Activated naive CD8-positive, alpha-beta T cell treated with anti-CD3 and anti-CD28 coated beads, Interleukin-2, amount 50 U/mL, for 24 hours (primary cell): ENCODE data around the gene PRSS21.

Experiments used
- ATAC-seq: fragments of 150-1000 bp; cut with Tn5 transposase; one replicate; pipeline ENCODE4 v1.10.0; 2021
- DNase-seq: peaks from one replicate; pipeline ENCODE4 v3.0.0; 2021
- H3K27ac Mint-ChIP-seq: one replicate; pipeline ENCODE4 v1.8.0; 2021; ENCODE audit warnings: mild to moderate bottlenecking, mixed read lengths
- H3K27me3 Mint-ChIP-seq: one replicate; pipeline ENCODE4 v1.8.0; 2021; ENCODE audit warnings: mixed read lengths
- H3K36me3 Mint-ChIP-seq: one replicate; pipeline ENCODE4 v1.8.0; 2021; ENCODE audit warnings: low read depth, mixed read lengths
- H3K4me1 Mint-ChIP-seq: one replicate; pipeline ENCODE4 v1.8.0; 2021; ENCODE audit warnings: mixed read lengths
- H3K4me3 Mint-ChIP-seq: one replicate; pipeline ENCODE4 v1.8.0; 2021; ENCODE audit warnings: mild to moderate bottlenecking, moderate library complexity, mixed read lengths
- H3K9me3 Mint-ChIP-seq: one replicate; pipeline ENCODE4 v1.8.0; 2021; ENCODE audit warnings: mixed read lengths

The PRSS21 gene, protein sequence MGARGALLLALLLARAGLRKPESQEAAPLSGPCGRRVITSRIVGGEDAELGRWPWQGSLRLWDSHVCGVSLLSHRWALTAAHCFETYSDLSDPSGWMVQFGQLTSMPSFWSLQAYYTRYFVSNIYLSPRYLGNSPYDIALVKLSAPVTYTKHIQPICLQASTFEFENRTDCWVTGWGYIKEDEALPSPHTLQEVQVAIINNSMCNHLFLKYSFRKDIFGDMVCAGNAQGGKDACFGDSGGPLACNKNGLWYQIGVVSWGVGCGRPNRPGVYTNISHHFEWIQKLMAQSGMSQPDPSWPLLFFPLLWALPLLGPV

DNA sequence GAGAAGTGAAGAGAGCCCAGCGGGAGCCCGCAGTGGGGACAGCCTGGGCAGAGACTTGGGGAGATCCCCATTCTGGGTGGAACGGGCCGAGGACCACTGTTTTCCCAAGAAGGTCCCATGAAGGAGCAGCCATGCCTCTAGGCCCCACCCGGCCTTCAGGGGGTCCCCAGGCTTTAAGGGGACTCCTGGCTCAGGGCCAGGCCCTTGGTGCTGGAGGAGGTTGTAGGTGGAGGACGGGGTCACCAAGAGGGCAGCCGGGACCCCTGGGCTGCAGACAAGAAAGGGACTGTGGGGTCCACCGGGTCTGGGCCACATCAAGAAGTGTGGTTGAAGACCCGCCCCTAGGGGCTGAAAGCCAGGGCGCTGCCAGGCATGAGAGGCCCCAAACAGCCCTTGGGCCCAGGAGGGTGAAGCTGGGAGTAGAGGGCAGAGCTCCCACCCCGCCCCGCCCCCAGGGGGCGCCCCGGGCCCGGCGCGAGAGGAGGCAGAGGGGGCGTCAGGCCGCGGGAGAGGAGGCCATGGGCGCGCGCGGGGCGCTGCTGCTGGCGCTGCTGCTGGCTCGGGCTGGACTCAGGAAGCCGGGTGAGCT, at the start of gene PRSS21:
PRSS21 (plus strand) TSS at position 487 of the 589 bp plus-strand sequence; CDS start at position 519, 32 bp downstream.
- Mint-ChIP-seq H3K9me3 (no peaks in the 10 kb centered on the region), H3K27me3 (peaks cover 1% of the 10 kb centered on the region), H3K4me1 (no peaks in the 10 kb centered on the region), H3K27ac (no peak within 1 kb of the TSS), H3K36me3 (no peaks in the 10 kb centered on the region), H3K4me3 (peak within 1 kb of the TSS; percentile 52)
- peak; percentile 27 for DNase-seq
- peak; percentile 20 for ATAC-seq

DNA sequence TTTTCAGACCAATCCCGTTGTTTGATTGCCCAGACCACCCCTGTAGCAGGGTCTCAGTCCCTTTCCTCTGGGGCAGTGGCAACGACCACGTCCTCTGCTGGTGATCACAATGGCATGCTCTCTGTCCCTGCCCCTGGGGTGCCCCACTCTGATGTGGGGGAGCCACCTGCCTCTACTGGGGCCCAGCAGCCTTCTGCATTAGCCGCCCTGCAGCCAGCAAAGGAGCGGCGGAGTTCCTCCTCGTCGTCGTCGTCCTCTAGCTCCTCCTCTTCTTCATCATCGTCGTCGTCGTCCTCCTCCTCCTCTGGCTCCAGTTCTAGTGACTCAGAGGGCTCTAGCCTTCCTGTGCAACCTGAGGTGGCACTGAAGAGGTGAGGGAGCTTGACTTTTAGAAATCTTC, 49.1 kb upstream of the PRSS21 start:
- Mint-ChIP-seq H3K4me1 (peaks cover 11% of the 10 kb centered on the region), H3K27me3 (no peaks in the 10 kb centered on the region), H3K4me3 (no peak overlapping the region), H3K9me3 (no peaks in the 10 kb centered on the region), H3K27ac (no peak overlapping the region), H3K36me3 (peaks cover 78% of the 10 kb centered on the region)
- ATAC-seq: no peak
- DNase-seq: no peak

DNA sequence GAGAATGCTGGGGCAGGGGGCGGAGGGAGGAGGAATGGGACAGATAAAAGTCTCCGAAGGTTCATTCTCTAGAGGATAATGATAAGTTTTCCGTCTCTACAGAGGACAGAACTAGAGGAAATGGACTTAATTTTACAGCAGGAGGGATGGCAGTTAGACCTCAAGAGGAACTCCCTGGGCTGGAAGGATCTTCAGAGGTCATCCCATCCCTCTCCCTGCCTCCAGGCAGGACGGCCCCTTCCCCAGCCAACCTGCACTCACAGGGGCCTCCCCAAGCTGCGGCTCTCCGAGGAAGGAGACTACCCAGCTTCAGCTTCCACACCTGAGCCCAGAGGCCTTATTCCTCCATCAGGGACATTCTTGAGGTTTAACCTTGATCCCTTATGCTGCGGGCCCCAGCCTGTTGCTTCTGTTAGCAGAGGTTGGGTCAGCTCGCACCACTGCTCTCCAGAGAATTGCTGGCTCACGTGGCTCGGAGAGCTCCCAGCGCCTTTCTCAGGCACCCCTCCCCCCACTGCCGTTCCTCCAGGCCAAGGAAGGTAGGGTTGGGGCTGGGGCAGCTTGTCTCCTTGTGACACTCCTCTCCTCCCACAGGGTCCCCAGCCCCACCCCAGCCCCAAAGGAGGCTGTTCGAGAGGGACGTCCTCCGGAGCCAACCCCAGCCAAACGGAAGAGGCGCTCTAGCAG, 48.5 kb upstream of the PRSS21 start:
- no peak overlapping the region for H3K4me3 Mint-ChIP-seq
- no peak for DNase-seq
- H3K27me3 Mint-ChIP-seq: no peaks in the 10 kb centered on the region
- no peak for ATAC-seq
- H3K9me3 Mint-ChIP-seq: no peaks in the 10 kb centered on the region
- no peak overlapping the region for H3K27ac Mint-ChIP-seq
- H3K36me3 Mint-ChIP-seq: peaks cover 77% of the 10 kb centered on the region
- peaks cover 11% of the 10 kb centered on the region for H3K4me1 Mint-ChIP-seq

DNA sequence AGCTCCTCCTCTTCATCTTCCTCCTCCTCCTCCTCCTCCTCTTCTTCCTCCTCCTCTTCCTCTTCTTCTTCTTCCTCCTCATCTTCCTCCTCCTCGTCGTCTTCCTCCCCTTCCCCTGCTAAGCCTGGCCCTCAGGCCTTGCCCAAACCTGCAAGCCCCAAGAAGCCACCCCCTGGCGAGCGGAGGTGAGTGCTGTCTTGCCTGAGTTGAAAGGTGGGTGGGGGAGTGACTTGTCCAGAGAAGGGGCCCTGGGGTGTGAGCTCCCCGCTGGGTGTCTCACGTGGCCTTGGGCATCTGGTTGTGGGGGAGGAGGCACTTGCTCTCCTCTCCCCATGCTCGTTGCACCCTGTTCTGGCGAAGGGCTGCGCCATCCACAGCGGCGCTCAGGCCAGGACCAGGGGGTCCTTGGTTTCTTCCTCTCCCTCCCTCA, 47.9 kb upstream of the PRSS21 start:
- ATAC-seq (no peak), DNase-seq (no peak)
- Mint-ChIP-seq H3K36me3 (peaks cover 73% of the 10 kb centered on the region), H3K9me3 (no peaks in the 10 kb centered on the region), H3K27ac (no peak overlapping the region), H3K27me3 (no peaks in the 10 kb centered on the region), H3K4me3 (no peak overlapping the region), H3K4me1 (peaks cover 13% of the 10 kb centered on the region)

DNA sequence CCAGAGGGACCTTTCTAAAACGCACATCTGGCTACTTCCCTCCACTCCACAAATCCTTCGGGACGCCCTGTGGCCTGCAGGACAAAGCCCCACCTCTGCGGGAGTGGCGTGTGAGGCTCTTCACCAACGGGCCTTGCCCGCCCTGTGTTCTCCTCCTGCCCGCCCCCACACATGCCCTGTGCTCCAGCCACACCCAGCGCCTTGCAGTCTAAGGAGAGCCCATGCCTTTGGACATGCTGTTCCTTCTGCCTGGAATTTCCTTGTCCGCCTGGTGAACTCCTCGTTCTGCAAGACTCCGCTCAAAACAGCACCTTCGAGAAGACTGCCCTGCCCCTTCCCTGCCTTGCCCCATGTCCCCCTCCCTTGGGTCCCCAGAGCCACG, 47.4 kb upstream of the PRSS21 start:
- ATAC-seq (no peak), DNase-seq (no peak)
- Mint-ChIP-seq H3K27ac (peak overlapping the region; percentile 31), H3K4me1 (peaks cover 13% of the 10 kb centered on the region), H3K9me3 (no peaks in the 10 kb centered on the region), H3K4me3 (no peak overlapping the region), H3K36me3 (peaks cover 67% of the 10 kb centered on the region), H3K27me3 (no peaks in the 10 kb centered on the region)

DNA sequence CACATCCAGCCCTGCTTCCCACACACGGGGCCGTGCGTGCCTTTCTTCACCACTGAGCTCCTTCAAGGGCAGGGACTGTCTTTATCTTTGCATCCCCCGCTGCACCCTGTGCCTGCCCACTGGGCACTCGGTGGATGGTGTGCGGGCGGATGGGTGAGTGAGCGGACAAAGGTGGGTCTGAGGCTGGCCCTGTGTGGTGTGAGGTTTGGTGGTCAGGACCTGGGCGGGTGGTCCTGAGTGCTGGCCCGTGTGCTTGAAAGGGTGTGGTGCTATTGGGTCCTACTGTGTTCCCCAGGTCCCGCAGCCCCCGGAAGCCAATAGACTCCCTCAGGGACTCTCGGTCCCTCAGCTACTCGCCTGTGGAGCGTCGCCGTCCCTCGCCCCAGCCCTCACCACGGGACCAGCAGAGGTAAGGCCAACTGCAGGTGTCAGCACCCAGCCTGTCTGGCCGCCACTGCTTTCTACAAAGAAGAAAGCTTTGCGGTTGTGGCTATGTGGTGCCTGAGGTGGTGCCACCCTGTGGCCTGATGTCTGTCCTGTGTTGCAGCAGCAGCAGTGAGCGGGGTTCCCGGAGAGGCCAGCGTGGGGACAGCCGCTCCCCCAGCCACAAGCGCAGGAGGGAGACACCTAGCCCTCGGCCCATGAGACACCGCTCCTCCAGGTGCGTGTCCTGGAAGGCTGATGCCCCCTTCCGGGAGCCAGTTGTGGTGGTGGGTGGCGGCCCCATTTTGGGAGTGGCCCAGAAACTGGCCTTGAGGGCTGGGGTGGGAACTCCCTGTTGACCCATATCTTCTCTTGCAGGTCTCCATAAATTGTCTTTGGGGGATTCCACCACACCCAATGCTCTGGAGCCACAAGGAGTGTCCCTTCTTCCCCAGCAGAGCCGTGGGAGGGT, 46.7 kb upstream of the PRSS21 start:
- no peak for DNase-seq
- Mint-ChIP-seq H3K36me3 (peaks cover 61% of the 10 kb centered on the region), H3K27ac (peak overlapping the region; percentile 31), H3K4me3 (no peak overlapping the region), H3K27me3 (no peaks in the 10 kb centered on the region), H3K4me1 (peaks cover 13% of the 10 kb centered on the region), H3K9me3 (no peaks in the 10 kb centered on the region)
- ATAC-seq: peak; percentile 15

DNA sequence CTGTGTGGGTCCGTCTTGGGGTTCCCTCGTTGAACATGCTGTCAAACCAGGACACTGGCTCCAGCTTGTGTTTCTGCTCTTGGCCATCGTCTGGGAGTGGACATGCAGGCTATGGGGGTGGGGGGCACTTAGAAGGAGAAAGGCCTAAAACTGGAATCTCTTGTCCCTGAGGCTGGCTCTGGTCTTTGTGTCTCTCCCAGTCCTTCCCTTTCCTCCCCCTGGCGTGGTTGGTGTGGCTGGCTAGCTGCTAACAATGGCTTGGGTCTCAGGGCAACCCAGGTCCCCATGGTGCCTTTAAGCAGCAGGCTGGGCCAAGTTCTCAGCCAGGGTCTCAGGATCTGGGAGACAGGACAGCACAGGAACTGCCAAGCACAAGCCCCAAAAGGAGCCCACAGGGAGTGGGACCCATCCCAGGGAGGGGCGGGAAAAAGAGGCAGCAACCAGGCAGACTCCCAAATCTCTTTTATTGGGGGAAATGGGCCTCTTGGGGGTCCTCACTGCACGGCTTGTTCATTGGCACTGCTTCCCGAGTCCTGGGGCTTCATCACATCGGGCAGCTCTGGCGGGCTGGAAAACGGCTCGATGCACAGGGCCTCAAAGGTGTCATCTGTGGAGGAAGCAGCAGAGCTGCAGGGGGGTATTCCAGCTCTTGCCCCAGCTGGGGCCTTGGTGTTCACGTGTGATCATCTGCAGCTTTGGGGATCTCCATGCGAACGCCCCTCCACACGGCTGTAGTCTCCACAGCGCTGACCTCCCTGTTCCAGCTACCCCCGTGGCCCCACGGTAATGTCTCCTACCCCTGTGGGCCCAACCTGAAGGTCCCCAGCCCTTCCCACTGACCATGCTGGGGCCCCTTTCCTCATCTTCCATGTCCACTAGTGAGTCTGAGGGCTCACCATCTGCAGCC, 45.3 kb upstream of the PRSS21 start:
- Mint-ChIP-seq H3K36me3 (peaks cover 49% of the 10 kb centered on the region), H3K9me3 (no peaks in the 10 kb centered on the region), H3K4me1 (peaks cover 24% of the 10 kb centered on the region), H3K27me3 (no peaks in the 10 kb centered on the region), H3K27ac (peak overlapping the region; percentile 54), H3K4me3 (no peak overlapping the region)
- DNase-seq (no peak), ATAC-seq (no peak)

DNA sequence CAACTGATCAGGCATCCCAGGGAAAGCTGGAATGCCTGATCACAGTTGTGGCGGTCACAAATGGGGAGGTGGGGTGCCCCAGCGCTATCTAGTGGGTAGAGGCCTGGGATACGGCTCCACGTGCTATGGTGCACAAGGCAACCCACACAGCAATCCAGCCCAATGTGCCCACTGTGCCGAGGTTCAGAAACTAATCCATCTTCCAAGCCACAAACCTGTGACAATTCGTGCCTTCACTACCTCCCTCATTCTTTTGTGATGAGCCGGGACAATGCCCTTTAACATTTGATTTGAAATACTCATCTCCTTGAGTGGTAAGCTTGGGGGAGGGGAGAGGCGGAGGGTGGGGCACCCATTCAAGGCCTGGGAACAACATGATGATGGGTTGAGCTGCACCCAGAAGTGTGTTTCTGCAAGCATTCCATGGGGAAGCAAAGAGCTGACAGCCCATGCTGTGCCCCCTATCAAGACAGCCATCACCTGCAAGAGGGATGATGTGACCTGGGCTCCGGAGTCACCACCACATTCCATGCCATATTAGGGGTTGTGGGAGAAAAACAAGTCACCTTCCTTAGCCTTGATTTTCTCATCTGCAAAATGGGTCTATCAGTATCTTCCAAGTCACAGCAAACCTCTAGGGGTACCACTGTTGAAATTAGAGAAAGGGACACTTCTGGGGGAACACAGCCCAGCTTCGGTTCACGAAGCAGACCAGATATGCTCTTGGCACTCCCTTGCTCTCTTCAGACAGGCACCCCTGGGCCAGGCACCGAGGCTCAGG, 43.7 kb upstream of the PRSS21 start:
- Mint-ChIP-seq H3K4me1 (peaks cover 29% of the 10 kb centered on the region), H3K36me3 (peaks cover 44% of the 10 kb centered on the region), H3K9me3 (no peaks in the 10 kb centered on the region), H3K27me3 (no peaks in the 10 kb centered on the region), H3K27ac (peak overlapping the region; percentile 68), H3K4me3 (no peak overlapping the region)
- ATAC-seq (no peak), DNase-seq (no peak)

DNA sequence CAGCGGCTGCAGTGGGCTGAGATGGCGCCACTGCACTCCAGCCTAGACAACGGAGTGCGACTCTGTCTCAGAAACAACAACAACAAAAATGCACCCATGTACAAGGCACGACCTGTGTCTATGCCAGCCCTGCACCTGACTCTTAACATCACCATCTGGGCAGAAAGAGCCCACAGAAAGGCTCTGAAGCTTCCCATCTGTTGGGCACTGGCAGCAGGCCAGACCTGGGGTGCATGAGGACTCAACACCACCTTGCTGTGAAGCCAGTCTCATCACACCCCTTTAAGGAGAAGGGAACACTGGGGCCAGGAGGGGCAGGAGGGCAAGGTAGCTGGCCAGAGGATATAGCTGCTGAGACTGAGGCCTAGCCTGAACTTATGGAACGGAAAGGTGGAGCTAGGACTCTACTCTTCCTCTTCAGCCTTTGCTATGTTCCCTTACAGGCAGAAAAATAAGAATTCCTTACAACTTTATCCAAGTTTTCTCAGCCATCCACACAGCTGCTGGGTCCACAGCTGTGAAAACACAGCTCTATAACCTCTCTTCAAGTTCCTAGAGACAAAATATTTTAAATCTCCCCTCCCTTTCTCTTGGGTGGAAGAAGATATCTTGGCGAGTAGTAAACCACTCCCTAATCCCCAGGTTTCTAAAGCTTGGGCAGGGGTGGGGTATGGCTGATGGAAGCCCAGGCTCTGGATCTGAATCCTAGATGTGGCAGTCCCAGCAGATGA, 42.7 kb upstream of the PRSS21 start:
- peaks cover 38% of the 10 kb centered on the region for H3K36me3 Mint-ChIP-seq
- no peak for DNase-seq
- H3K4me3 Mint-ChIP-seq: no peak overlapping the region
- peaks cover 35% of the 10 kb centered on the region for H3K4me1 Mint-ChIP-seq
- peak overlapping the region; percentile 49 for H3K27ac Mint-ChIP-seq
- no peaks in the 10 kb centered on the region for H3K27me3 Mint-ChIP-seq
- H3K9me3 Mint-ChIP-seq: no peaks in the 10 kb centered on the region
- no peak for ATAC-seq

DNA sequence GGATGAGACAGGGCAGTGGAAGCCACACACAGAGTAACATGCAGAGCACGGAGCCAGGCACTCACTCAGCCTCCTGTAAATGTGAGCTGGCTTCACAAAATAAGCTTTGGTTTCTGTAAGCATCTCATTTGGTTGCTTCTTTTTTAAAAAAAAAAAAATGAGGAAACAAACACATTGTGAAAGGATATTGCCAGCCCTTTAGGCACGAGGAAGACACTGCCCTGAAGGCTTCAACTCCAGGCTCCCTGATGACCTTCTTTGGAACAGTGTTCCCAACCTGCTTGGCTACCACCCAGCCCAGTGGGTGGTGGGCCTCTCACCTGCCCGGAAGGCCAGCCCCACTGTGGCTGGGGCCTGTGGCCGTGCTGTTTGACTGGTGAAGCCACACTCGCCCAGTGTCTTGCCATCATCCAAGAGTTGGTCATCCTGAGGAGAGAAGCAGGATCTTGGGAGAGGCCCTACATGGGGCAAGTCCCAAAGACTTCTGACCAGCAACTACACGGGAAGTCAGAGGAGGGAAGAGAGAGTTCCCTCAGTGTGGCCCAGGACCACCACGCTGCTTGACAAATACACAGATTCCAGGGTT, 41.8 kb upstream of the PRSS21 start:
- Mint-ChIP-seq H3K36me3 (peaks cover 30% of the 10 kb centered on the region), H3K9me3 (no peaks in the 10 kb centered on the region), H3K27me3 (no peaks in the 10 kb centered on the region), H3K27ac (peak overlapping the region; percentile 47), H3K4me3 (peak overlapping the region; percentile 96), H3K4me1 (peaks cover 28% of the 10 kb centered on the region)
- DNase-seq (no peak), ATAC-seq (no peak)

DNA sequence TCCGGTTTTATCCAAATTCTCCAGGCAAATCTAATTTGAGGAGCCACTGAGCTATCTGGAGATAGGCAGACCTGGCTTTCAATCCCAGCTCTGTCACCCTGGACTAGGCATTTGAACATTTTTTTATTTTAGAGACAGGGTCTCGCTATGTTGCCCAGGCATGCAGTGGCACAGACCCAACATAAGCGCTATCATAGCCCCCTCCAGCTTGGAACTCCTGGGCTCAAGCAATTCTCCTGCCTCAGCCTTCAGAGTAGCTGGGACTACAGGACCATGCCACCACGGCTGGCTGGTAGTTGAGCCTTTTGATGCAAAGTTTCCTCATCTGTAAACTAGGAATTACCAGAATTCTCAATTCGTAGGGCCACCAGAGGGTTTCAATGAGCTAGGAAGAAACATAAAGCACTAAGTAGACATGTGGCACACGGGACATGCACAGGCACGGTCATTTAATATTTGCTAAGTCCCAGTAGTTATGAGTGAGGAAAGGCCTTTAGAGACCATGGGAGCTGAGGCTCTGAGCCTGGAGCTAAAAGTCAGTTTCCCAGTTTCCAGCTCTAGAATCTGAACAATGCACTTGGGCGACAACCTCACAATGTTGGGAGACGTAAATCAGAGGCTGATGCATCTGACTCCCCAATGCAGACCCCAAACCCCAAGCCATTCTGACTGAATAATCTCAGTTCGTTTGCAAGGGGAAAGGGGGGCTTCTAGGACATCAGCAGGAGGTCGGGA, 41.1 kb upstream of the PRSS21 start:
- H3K9me3 Mint-ChIP-seq: no peaks in the 10 kb centered on the region
- H3K27me3 Mint-ChIP-seq: no peaks in the 10 kb centered on the region
- no peak for ATAC-seq
- peaks cover 26% of the 10 kb centered on the region for H3K36me3 Mint-ChIP-seq
- no peak for DNase-seq
- peak overlapping the region; percentile 87 for H3K27ac Mint-ChIP-seq
- H3K4me3 Mint-ChIP-seq: peak overlapping the region; percentile 96
- H3K4me1 Mint-ChIP-seq: peaks cover 28% of the 10 kb centered on the region
